IMR-90 (cell line): Measurements from ENCODE around the gene CCDC69. TPM values are rescaled to one million over a fixed set of nuclear protein-coding genes. Genes with fewer than 3 reads are reported as not detected.

Experiments used
- ATAC-seq: fragments of 200-7000 bp; cut with Tn5 transposase; 2 replicates; pipeline ENCODE4 v1.9.1; 2020; ENCODE audit warnings: low read depth, mild to moderate bottlenecking, moderate library complexity
- BruUV-seq: library from RNA; stranded (reverse); fragments of 400-500 nt; replicated peaks from 2 replicates; lab custom pipeline; 2021; lab: Mats Ljungman, UMichigan
- CTCF ChIA-PET: fragments of 300-600 bp; formaldehyde crosslinking; extraction: SDS; loops from one replicate; lab custom pipeline; 2021; ENCODE audit warnings: antibody characterized with exemption; lab: Yijun Ruan, JAX
- POLR2A ChIA-PET: fragments of 300-600 bp; sonication (Branson Sonifier 250); formaldehyde crosslinking; loops from one replicate; lab custom pipeline; 2022; ENCODE audit warnings: antibody characterized with exemption; ENCODE audit not compliant: unreplicated experiment; lab: Charles Lee
- DNase-seq: peaks from one replicate; pipeline ENCODE4 v3.0.0; 2013
- H2AFZ ChIP-seq: replicated peaks from 2 replicates; pipeline ENCODE3; 2013; ENCODE audit warnings: low read length, mild to moderate bottlenecking; ENCODE audit not compliant: poor library complexity
- H2AK5ac ChIP-seq: 2 replicates; pipeline ENCODE4 v1.6.1; 2013; ENCODE audit warnings: low read depth, low read length, inconsistent platforms
- H2AK9ac ChIP-seq: replicated peaks from 2 replicates; pipeline ENCODE3; 2013; ENCODE audit warnings: mild to moderate bottlenecking, low read depth, low read length, moderate library complexity; ENCODE audit not compliant: poor library complexity
- H2BK120ac ChIP-seq: 2 replicates; pipeline ENCODE4 v1.6.1; 2013; ENCODE audit warnings: low read depth, low read length, inconsistent platforms
- H2BK15ac ChIP-seq: 3 replicates; pipeline ENCODE4 v1.6.1; 2013; ENCODE audit warnings: low read depth, low read length, inconsistent platforms
- H2BK20ac ChIP-seq: 2 replicates; pipeline ENCODE4 v1.6.1; 2013; ENCODE audit warnings: low read depth, mild to moderate bottlenecking, inconsistent platforms, low read length, moderate library complexity
- H2BK5ac ChIP-seq: 2 replicates; pipeline ENCODE4 v1.6.1; 2013; ENCODE audit warnings: mild to moderate bottlenecking, low read depth, low read length, inconsistent platforms; ENCODE audit not compliant: poor library complexity, severe bottlenecking
- H3K14ac ChIP-seq: replicated peaks from 2 replicates; pipeline ENCODE4 v1.6.1; 2013; ENCODE audit warnings: low read depth, low read length, inconsistent platforms
- H3K18ac ChIP-seq: 2 replicates; pipeline ENCODE4 v1.6.1; 2013; ENCODE audit warnings: low read depth, low read length, control low read depth
- H3K23ac ChIP-seq: 2 replicates; pipeline ENCODE4 v1.6.1; 2013; ENCODE audit warnings: low read depth, low read length, inconsistent platforms
- H3K27ac ChIP-seq: 2 replicates; pipeline ENCODE4 v1.5.1; 2013; ENCODE audit warnings: mild to moderate bottlenecking, control low read depth, low read length; ENCODE audit not compliant: insufficient read depth
- H3K27me3 ChIP-seq: 2 replicates; pipeline ENCODE4 v1.6.1; 2013; ENCODE audit warnings: low read length; ENCODE audit not compliant: control insufficient read depth, insufficient read depth
- H3K36me3 ChIP-seq: 2 replicates; pipeline ENCODE4 v1.6.1; 2013; ENCODE audit warnings: low read length, mixed read lengths; ENCODE audit not compliant: control insufficient read depth, insufficient read depth
- H3K4ac ChIP-seq: 2 replicates; pipeline ENCODE4 v1.6.1; 2013; ENCODE audit warnings: low read depth, low read length, inconsistent platforms
- H3K4me1 ChIP-seq: 2 replicates; pipeline ENCODE4 v1.6.1; 2013; ENCODE audit warnings: low read length, mixed read lengths; ENCODE audit not compliant: control insufficient read depth, insufficient read depth
- H3K4me2 ChIP-seq: 2 replicates; pipeline ENCODE4 v1.6.1; 2013; ENCODE audit warnings: low read depth, mild to moderate bottlenecking, control low read depth, low read length, moderate library complexity
- H3K4me3 ChIP-seq: 2 replicates; pipeline ENCODE4 v1.5.1; 2013; ENCODE audit warnings: low read depth, mild to moderate bottlenecking, control low read depth, low read length, moderate library complexity; ENCODE audit not compliant: insufficient read depth
- H3K56ac ChIP-seq: 2 replicates; pipeline ENCODE4 v1.6.1; 2013; ENCODE audit warnings: low read length, inconsistent platforms; ENCODE audit not compliant: insufficient read depth; ENCODE audit errors: extremely low read depth
- H3K79me1 ChIP-seq, 2 experiments: 2 replicates each; pipeline ENCODE4 v1.6.1; 2013; ENCODE audit warnings: low read length in 2 of 2, inconsistent platforms in 1 of 2, low read depth in 1 of 2
- H3K9ac ChIP-seq: 2 replicates; pipeline ENCODE4 v1.6.1; 2013; ENCODE audit warnings: low read depth, low read length, control low read depth
- H3K9me1 ChIP-seq: 2 replicates; pipeline ENCODE4 v1.6.1; 2013; ENCODE audit warnings: low read length, inconsistent platforms; ENCODE audit not compliant: insufficient read depth
- H3K9me3 ChIP-seq: 2 replicates; pipeline ENCODE4 v1.6.1; 2013; ENCODE audit warnings: low read length; ENCODE audit not compliant: control insufficient read depth, insufficient read depth
- H4K20me1 ChIP-seq: 2 replicates; pipeline ENCODE4 v1.6.1; 2013; ENCODE audit warnings: low read length, inconsistent platforms; ENCODE audit not compliant: insufficient read depth
- H4K5ac ChIP-seq: 2 replicates; pipeline ENCODE4 v1.6.1; 2013; ENCODE audit warnings: mild to moderate bottlenecking, low read depth, low read length, control low read depth
- H4K8ac ChIP-seq, 2 experiments: 2 replicates each; pipeline ENCODE4 v1.6.1; 2013; ENCODE audit warnings: low read depth in 2 of 2, low read length in 2 of 2, control low read depth in 1 of 2, inconsistent platforms in 1 of 2
- H4K91ac ChIP-seq: 2 replicates; pipeline ENCODE4 v1.6.1; 2013; ENCODE audit warnings: low read depth, low read length, inconsistent platforms; ENCODE audit not compliant: insufficient read depth
- BHLHE40 ChIP-seq: fragments of 150-350 bp; IDR thresholded peaks from 2 replicates; pipeline ENCODE4 v1.6.1; 2016; ENCODE audit warnings: mild to moderate bottlenecking, low read depth, low read length
- CEBPB ChIP-seq: IDR thresholded peaks from 2 replicates; pipeline ENCODE4 v1.6.1; 2012; ENCODE audit warnings: low read depth, low read length, improper control_type of control experiment
- CHD1 ChIP-seq: IDR thresholded peaks from 2 replicates; pipeline ENCODE4 v1.6.1; 2012; ENCODE audit warnings: low read depth, low read length, improper control_type of control experiment
- ELK1 ChIP-seq: fragments of 150-350 bp; IDR thresholded peaks from 2 replicates; pipeline ENCODE4 v1.6.1; 2016; ENCODE audit warnings: low read depth, mild to moderate bottlenecking, low read length, moderate library complexity, borderline replicate concordance
- MAFK ChIP-seq: IDR thresholded peaks from 2 replicates; pipeline ENCODE4 v1.6.1; 2012; ENCODE audit warnings: low read depth, low read length, improper control_type of control experiment
- MXI1 ChIP-seq: IDR thresholded peaks from 2 replicates; pipeline ENCODE4 v1.6.1; 2012; ENCODE audit warnings: low read depth, mild to moderate bottlenecking, low read length, moderate library complexity, borderline replicate concordance
- NFE2L2 ChIP-seq: fragments of 150-350 bp; IDR thresholded peaks from 2 replicates; pipeline ENCODE4 v1.6.1; 2016; ENCODE audit warnings: low read depth, mild to moderate bottlenecking, low read length
- RFX5 ChIP-seq: IDR thresholded peaks from 2 replicates; pipeline ENCODE4 v1.8.0; 2012; ENCODE audit warnings: low read depth, mild to moderate bottlenecking, low read length, moderate library complexity
- SMC3 ChIP-seq: fragments of 150-350 bp; IDR thresholded peaks from 2 replicates; pipeline ENCODE4 v1.6.1; 2016; ENCODE audit warnings: low read depth, mild to moderate bottlenecking, antibody characterized with exemption, low read length, moderate library complexity
- USF2 ChIP-seq: fragments of 150-350 bp; IDR thresholded peaks from 2 replicates; pipeline ENCODE4 v1.6.1; 2017; ENCODE audit warnings: mild to moderate bottlenecking, antibody characterized with exemption, low read length, low read depth
- WGBS, 2 experiments: methylation state at CpG; one replicate each; pipeline versions ENCODE4 v1.1.5 to v1.1.7; 2013; ENCODE audit warnings: missing lambda C conversion rate in 2 of 2; ENCODE audit not compliant: insufficient read length in 1 of 2; ENCODE audit errors: extremely low coverage in 2 of 2; 5-methylcytosine and 5-hydroxymethylcytosine counted together
- dilution Hi-C: fragments of 300-500 bp; cut with HindIII; formaldehyde crosslinking; loops from one replicate; pipeline ENCODE4 v1.14.3; 2018; ENCODE audit warnings: low sequenced_read_pairs; ENCODE audit not compliant: unreplicated experiment
- in situ Hi-C: fragments of 300-500 bp; cut with MboI; formaldehyde crosslinking; loops from 3 replicates; pipeline ENCODE4 v1.14.3; 2019; ENCODE audit warnings: low sequenced_read_pairs, inconsistent platforms, mixed read lengths
- intact Hi-C: fragments of 100-400 bp; cut with micrococcal nuclease; formaldehyde crosslinking; loops from 2 replicates; pipeline ENCODE4 v1.10.0; 2022
- polyA plus RNA-seq, 3 experiments: library from polyadenylated mRNA; depleted of rRNA; stranded (reverse); fragments of >200 nt; gene quantifications; 2 replicates each; pipeline ENCODE4 v1.2.3, GENCODE V29; 2012; ENCODE audit warnings: low replicate concordance in 1 of 3
- total RNA-seq: library from RNA; depleted of rRNA; stranded (reverse); fragments of >200 nt; gene quantifications from 2 replicates; pipeline ENCODE4 v1.2.3, GENCODE V29; 2012

The CCDC69 gene
- total and polyA plus RNA-seq, 2 of the 4 experiments (the other 2 are of a cell fraction): 0.36 to 0.48 TPM

GRCh38 chr5:151236888-151237287 lies 13.0 kb upstream of the CCDC69 start:
- H3K79me1 ChIP-seq: no peaks in the 10 kb centered on the region
- H3K4me1 ChIP-seq: peaks cover 2% of the 10 kb centered on the region; the same call in 1 of the 2 replicates
- no peak overlapping the region for H2BK20ac ChIP-seq
- dilution Hi-C loops (no loop called here), in situ Hi-C loops (loop anchor here (5.0 kb wide), 1 partner anchor 115 kb away; no protein-coding TSS in a partner anchor), intact Hi-C loops (loop anchor here (5.0 kb wide), 1 partner anchor 415 kb away; no protein-coding TSS in a partner anchor)
- H4K8ac ChIP-seq: no peak overlapping the region
- ChIA-PET POLR2A (no interaction called here), CTCF (interaction anchor here (0.6 kb wide), 1 partner anchor 583 kb away, joined by 3 read pairs; no protein-coding TSS in a partner anchor)
- H2AFZ ChIP-seq: no peak overlapping the region
- H4K20me1 ChIP-seq: no peaks in the 10 kb centered on the region
- H3K36me3 ChIP-seq: no peaks in the 10 kb centered on the region
- WGBS, 2 experiments: no CpG with 5 or more reads among the region's 1 CpG
- no TSS peak for BruUV-seq
- H3K14ac ChIP-seq: no peak overlapping the region
- no peak overlapping the region for H3K27ac ChIP-seq
- H3K23ac ChIP-seq: no peak overlapping the region
- H3K4me3 ChIP-seq: no peak overlapping the region
- H4K5ac ChIP-seq: no peak overlapping the region
- no peak for ATAC-seq
- H3K4ac ChIP-seq: no peak overlapping the region
- H3K4me2 ChIP-seq: no peak overlapping the region
- H2BK5ac ChIP-seq: no peak overlapping the region
- no peaks in the 10 kb centered on the region for H3K9me1 ChIP-seq
- no peak overlapping the region for H2BK120ac ChIP-seq
- H2AK5ac ChIP-seq: no peak overlapping the region
- H3K9ac ChIP-seq: no peak overlapping the region
- H3K56ac ChIP-seq: no peak overlapping the region
- H4K91ac ChIP-seq: no peak overlapping the region
- TF ChIP-seq BHLHE40 (no peak), CHD1 (no peak), SMC3 (no peak), USF2 (no peak), MXI1 (no peak), ELK1 (no peak), CEBPB (no peak), MAFK (no peak), NFE2L2 (no peak), RFX5 (no peak)
- DNase-seq: no peak
- H2AK9ac ChIP-seq: no peak overlapping the region
- peaks cover 33% of the 10 kb centered on the region for H3K27me3 ChIP-seq
- no peaks in the 10 kb centered on the region for H3K9me3 ChIP-seq
- H2BK15ac ChIP-seq: no peak overlapping the region
- H3K18ac ChIP-seq: no peak overlapping the region
